DOHH2 (cell line): Measurements from ENCODE around the gene RPUSD1.

Source experiments
- H3F3A ChIP-seq: fragments of 200-600 bp; sonication (generic), shearing (Covaris generic); 2 replicates; pipeline ENCODE4 v1.6.0; 2016; ENCODE audit warnings: antibody characterized with exemption, mild to moderate bottlenecking; ENCODE audit not compliant: control insufficient read depth, insufficient read depth
- H3K27ac ChIP-seq: fragments of 200-600 bp; sonication (generic); 2 replicates; pipeline ENCODE4 v1.5.1; 2014; ENCODE audit warnings: low read depth, mild to moderate bottlenecking, low read length, moderate library complexity
- H3K27me3 ChIP-seq: fragments of 200-600 bp; sonication (generic); 2 replicates; pipeline ENCODE4 v1.6.1; 2014; ENCODE audit warnings: mild to moderate bottlenecking, low read length, mixed read lengths; ENCODE audit not compliant: control insufficient read depth
- H3K36me3 ChIP-seq: fragments of 200-600 bp; sonication (generic); 2 replicates; pipeline ENCODE4 v1.6.1; 2014; ENCODE audit warnings: mild to moderate bottlenecking, low read length, moderate library complexity, mixed read lengths; ENCODE audit not compliant: control insufficient read depth
- H3K4me1 ChIP-seq: fragments of 200-600 bp; sonication (generic); 2 replicates; pipeline ENCODE4 v1.6.1; 2014; ENCODE audit warnings: mild to moderate bottlenecking, low read length, mixed read lengths; ENCODE audit not compliant: control insufficient read depth
- H3K4me2 ChIP-seq: fragments of 200-600 bp; sonication (generic); 2 replicates; pipeline ENCODE4 v1.6.0; 2014; ENCODE audit warnings: mild to moderate bottlenecking, low read length, moderate library complexity
- H3K4me3 ChIP-seq: fragments of 200-600 bp; sonication (generic); 2 replicates; pipeline ENCODE4 v1.5.1; 2014; ENCODE audit warnings: mild to moderate bottlenecking, low read length, mixed read lengths
- H3K79me2 ChIP-seq: fragments of 200-600 bp; sonication (generic); 2 replicates; pipeline ENCODE4 v1.6.1; 2014; ENCODE audit warnings: mild to moderate bottlenecking, low read length, mixed read lengths; ENCODE audit not compliant: control insufficient read depth
- H3K9me2 ChIP-seq: fragments of 200-600 bp; sonication (generic); replicated peaks from 2 replicates; pipeline ENCODE4 v1.6.1; 2014; ENCODE audit warnings: mild to moderate bottlenecking, low read length, mixed read lengths; ENCODE audit not compliant: control insufficient read depth
- H3K9me3 ChIP-seq: fragments of 200-600 bp; sonication (generic); 2 replicates; pipeline ENCODE4 v1.6.1; 2014; ENCODE audit warnings: antibody characterized with exemption, low read length, mixed read lengths; ENCODE audit not compliant: control insufficient read depth, insufficient read depth
- H4K20me1 ChIP-seq: fragments of 200-600 bp; sonication (generic); 2 replicates; pipeline ENCODE4 v1.6.0; 2014; ENCODE audit warnings: low read depth, mild to moderate bottlenecking, antibody characterized with exemption, low read length, moderate library complexity; ENCODE audit not compliant: control insufficient read depth, insufficient read depth
- CTCF ChIP-seq: fragments of 200-600 bp; sonication (generic); IDR thresholded peaks from one replicate; pipeline ENCODE4 v1.5.1; 2014; ENCODE audit warnings: antibody characterized with exemption, mild to moderate bottlenecking, low read depth, low read length; ENCODE audit not compliant: poor library complexity, severe bottlenecking
- EZH2phosphoT487 ChIP-seq: fragments of 200-600 bp; sonication (generic); IDR thresholded peaks from 2 replicates; pipeline ENCODE4 v1.6.1; 2017; ENCODE audit warnings: borderline replicate concordance, mild to moderate bottlenecking, antibody characterized with exemption, low read length, moderate library complexity, mixed read lengths

The RPUSD1 gene

GRCh38 chr16:770411-770810, 17.8 kb downstream of the RPUSD1 start:
- H3K9me2 ChIP-seq: no peaks in the 10 kb centered on the region
- no peaks in the 10 kb centered on the region for H3K36me3 ChIP-seq
- H3K4me2 ChIP-seq: no peak overlapping the region
- H3K4me3 ChIP-seq: no peak overlapping the region
- H4K20me1 ChIP-seq: no peaks in the 10 kb centered on the region
- no peak for TF ChIP-seq CTCF
- TF ChIP-seq EZH2phosphoT487: no peak
- H3K4me1 ChIP-seq: no peaks in the 10 kb centered on the region
- H3K27ac ChIP-seq: no peak overlapping the region
- H3F3A ChIP-seq: no peaks in the 10 kb centered on the region
- no peaks in the 10 kb centered on the region for H3K27me3 ChIP-seq
- no peaks in the 10 kb centered on the region for H3K9me3 ChIP-seq
- H3K79me2 ChIP-seq: no peaks in the 10 kb centered on the region

GRCh38 chr16:769934-770333, 18.2 kb downstream of the RPUSD1 start:
- H3K9me2 ChIP-seq: no peaks in the 10 kb centered on the region
- H3K4me1 ChIP-seq: no peaks in the 10 kb centered on the region
- no peak overlapping the region for H3K4me2 ChIP-seq
- H3K27me3 ChIP-seq: no peaks in the 10 kb centered on the region
- no peaks in the 10 kb centered on the region for H4K20me1 ChIP-seq
- H3K36me3 ChIP-seq: no peaks in the 10 kb centered on the region
- TF ChIP-seq EZH2phosphoT487: no peak
- no peak for TF ChIP-seq CTCF
- H3K79me2 ChIP-seq: no peaks in the 10 kb centered on the region
- H3K9me3 ChIP-seq: no peaks in the 10 kb centered on the region
- no peak overlapping the region for H3K4me3 ChIP-seq
- no peak overlapping the region for H3K27ac ChIP-seq
- H3F3A ChIP-seq: no peaks in the 10 kb centered on the region

- TF ChIP-seq CTCF: no peak
- TF ChIP-seq EZH2phosphoT487: no peak
- Histone ChIP-seq H3K9me3 (no peaks in the 10 kb centered on the region), H3K79me2 (no peaks in the 10 kb centered on the region), H3K4me2 (no peak overlapping the region), H3K27me3 (no peaks in the 10 kb centered on the region), H3K4me1 (no peaks in the 10 kb centered on the region), H3K27ac (no peak overlapping the region), H3K9me2 (no peaks in the 10 kb centered on the region), H3F3A (no peaks in the 10 kb centered on the region), H3K4me3 (no peak overlapping the region), H4K20me1 (no peaks in the 10 kb centered on the region), H3K36me3 (no peaks in the 10 kb centered on the region)
Observed at GRCh38 chr16:769184-769784, 18.9 kb downstream of the RPUSD1 start.
